Activated CD4-positive, alpha-beta memory T cell treated with anti-CD3 and anti-CD28 coated beads for 36 hours (primary cell): ENCODE measurements around the gene IMMP2L. TPM values are rescaled to one million over a fixed set of nuclear protein-coding genes. Genes with fewer than 3 reads are reported as not detected.

Experiments used
- CTCF ChIA-PET: fragments of 350-600 bp; sonication (Branson Sonifier 250); formaldehyde crosslinking; loops from one replicate; lab custom pipeline; 2021; ENCODE audit warnings: antibody characterized with exemption, inconsistent platforms; lab: Charles Lee
- POLR2A ChIA-PET: fragments of 350-600 bp; sonication (Branson Sonifier 250); formaldehyde crosslinking; loops from one replicate; lab custom pipeline; 2021; ENCODE audit warnings: antibody characterized with exemption; lab: Charles Lee
- DNase-seq: peaks from one replicate; pipeline ENCODE4 v3.0.0-alpha.2; 2020
- H3K27ac Mint-ChIP-seq: one replicate; pipeline ENCODE4 v1.8.0; 2021; ENCODE audit warnings: mixed read lengths
- H3K27me3 Mint-ChIP-seq: one replicate; pipeline ENCODE4 v1.8.0; 2021; ENCODE audit warnings: mixed read lengths
- H3K36me3 Mint-ChIP-seq: one replicate; pipeline ENCODE4 v1.8.0; 2021; ENCODE audit warnings: mixed read lengths
- H3K4me1 Mint-ChIP-seq: one replicate; pipeline ENCODE4 v1.8.0; 2021; ENCODE audit warnings: low read depth, mixed read lengths
- H3K4me3 Mint-ChIP-seq: one replicate; pipeline ENCODE4 v1.8.0; 2021; ENCODE audit warnings: mild to moderate bottlenecking, mixed read lengths
- H3K9me3 Mint-ChIP-seq: one replicate; pipeline ENCODE4 v1.8.0; 2021; ENCODE audit warnings: mixed read lengths
- intact Hi-C: fragments of 100-400 bp; cut with micrococcal nuclease; formaldehyde crosslinking; loops from one replicate; pipeline ENCODE4 v1.15.1; 2023
- total RNA-seq, 2 experiments: library from RNA; stranded (reverse); gene quantifications; one replicate each; pipeline ENCODE4 v1.2.3, GENCODE V29; 2021

The IMMP2L gene
- total RNA-seq, 2 experiments from 2014 or later = 14.4 to 20.5 TPM

- intact Hi-C loops = no loop called here
- DNase-seq = no peak
- H3K4me1 Mint-ChIP-seq = peaks cover 9% of the 10 kb centered on the region
- H3K27ac Mint-ChIP-seq = no peak overlapping the region
- peaks cover 13% of the 10 kb centered on the region for H3K36me3 Mint-ChIP-seq
- ChIA-PET POLR2A (no interaction called here), CTCF (no interaction called here)
- H3K4me3 Mint-ChIP-seq = no peak overlapping the region
- no peaks in the 10 kb centered on the region for H3K9me3 Mint-ChIP-seq
- H3K27me3 Mint-ChIP-seq = no peaks in the 10 kb centered on the region
Observed at GRCh38 chr7:111199643-111200042, 362.6 kb downstream of the IMMP2L start.

GRCh38 chr7:111198255-111198654, 364.0 kb downstream of the IMMP2L start:
- H3K4me1 Mint-ChIP-seq = peaks cover 9% of the 10 kb centered on the region
- POLR2A ChIA-PET = no interaction called here

GRCh38 chr7:111196655-111197054, 365.6 kb downstream of the IMMP2L start:
- Mint-ChIP-seq H3K4me1 (peaks cover 9% of the 10 kb centered on the region), H3K4me3 (no peak overlapping the region), H3K27me3 (no peaks in the 10 kb centered on the region), H3K27ac (no peak overlapping the region), H3K36me3 (peaks cover 3% of the 10 kb centered on the region), H3K9me3 (no peaks in the 10 kb centered on the region)
- DNase-seq = no peak
- CTCF ChIA-PET = no interaction called here
- intact Hi-C loops = no loop called here
- POLR2A ChIA-PET = no interaction called here

More at GRCh38 chr7:111198255-111198654, 364.0 kb downstream of the IMMP2L start:
- peaks cover 13% of the 10 kb centered on the region for H3K36me3 Mint-ChIP-seq
- no peak for DNase-seq
- no peak overlapping the region for H3K27ac Mint-ChIP-seq
- no peaks in the 10 kb centered on the region for H3K27me3 Mint-ChIP-seq
- CTCF ChIA-PET = no interaction called here
- no peak overlapping the region for H3K4me3 Mint-ChIP-seq
- H3K9me3 Mint-ChIP-seq = no peaks in the 10 kb centered on the region
- intact Hi-C loops = loop anchor here (1.0 kb wide), 1 partner anchor 60 kb away; no protein-coding TSS in a partner anchor

- DNase-seq = no peak
- ChIA-PET POLR2A (no interaction called here), CTCF (interaction anchor here (0.5 kb wide), 1 partner anchor 1735 kb away, joined by 3 read pairs; no protein-coding TSS in a partner anchor)
- Mint-ChIP-seq H3K27me3 (no peaks in the 10 kb centered on the region), H3K27ac (no peak overlapping the region), H3K4me3 (no peak overlapping the region), H3K9me3 (peaks cover 9% of the 10 kb centered on the region), H3K4me1 (peaks cover 1% of the 10 kb centered on the region), H3K36me3 (peaks cover 2% of the 10 kb centered on the region)
- intact Hi-C loops = no loop called here
Observed at GRCh38 chr7:111192614-111193413, 369.5 kb downstream of the IMMP2L start.

GRCh38 chr7:111190804-111191203, 371.5 kb downstream of the IMMP2L start:
- H3K36me3 Mint-ChIP-seq = no peaks in the 10 kb centered on the region
- H3K9me3 Mint-ChIP-seq = peaks cover 9% of the 10 kb centered on the region
- H3K4me1 Mint-ChIP-seq = no peaks in the 10 kb centered on the region
- DNase-seq = no peak
- no peak overlapping the region for H3K27ac Mint-ChIP-seq
- CTCF ChIA-PET = no interaction called here
- no peaks in the 10 kb centered on the region for H3K27me3 Mint-ChIP-seq
- intact Hi-C loops = no loop called here
- POLR2A ChIA-PET = no interaction called here
- H3K4me3 Mint-ChIP-seq = no peak overlapping the region

- Mint-ChIP-seq H3K4me3 (no peak overlapping the region), H3K4me1 (no peaks in the 10 kb centered on the region), H3K27ac (no peak overlapping the region), H3K36me3 (no peaks in the 10 kb centered on the region), H3K27me3 (no peaks in the 10 kb centered on the region), H3K9me3 (peaks cover 9% of the 10 kb centered on the region)
- ChIA-PET POLR2A (no interaction called here), CTCF (interaction anchor here (0.7 kb wide), 1 partner anchor 201 kb away, joined by 3 read pairs; no protein-coding TSS in a partner anchor)
- DNase-seq = no peak
- intact Hi-C loops = no loop called here
Observed at GRCh38 chr7:111184987-111185386, 377.3 kb downstream of the IMMP2L start.

- H3K27ac Mint-ChIP-seq = no peak overlapping the region
- ChIA-PET POLR2A (no interaction called here), CTCF (no interaction called here)
- H3K4me3 Mint-ChIP-seq = no peak overlapping the region
- no peaks in the 10 kb centered on the region for H3K4me1 Mint-ChIP-seq
- peaks cover under 1% of the 10 kb centered on the region for H3K9me3 Mint-ChIP-seq
- intact Hi-C loops = no loop called here
- peaks cover 4% of the 10 kb centered on the region for H3K36me3 Mint-ChIP-seq
- DNase-seq = no peak
- no peaks in the 10 kb centered on the region for H3K27me3 Mint-ChIP-seq
Observed at GRCh38 chr7:111183321-111183720, 379.0 kb downstream of the IMMP2L start.

- intact Hi-C loops = loop anchor here (1.0 kb wide), 1 partner anchor 42 kb away; no protein-coding TSS in a partner anchor
- H3K27me3 Mint-ChIP-seq = no peaks in the 10 kb centered on the region
- DNase-seq = peak; percentile 8
- no peak overlapping the region for H3K4me3 Mint-ChIP-seq
- ChIA-PET CTCF (no interaction called here), POLR2A (no interaction called here)
- peaks cover 4% of the 10 kb centered on the region for H3K36me3 Mint-ChIP-seq
- no peak overlapping the region for H3K27ac Mint-ChIP-seq
- H3K4me1 Mint-ChIP-seq = peaks cover 10% of the 10 kb centered on the region
- H3K9me3 Mint-ChIP-seq = no peaks in the 10 kb centered on the region
Observed at GRCh38 chr7:111180338-111180737, 382.0 kb downstream of the IMMP2L start.

- H3K36me3 Mint-ChIP-seq = peaks cover 4% of the 10 kb centered on the region
- H3K4me1 Mint-ChIP-seq = peaks cover 10% of the 10 kb centered on the region
- H3K9me3 Mint-ChIP-seq = no peaks in the 10 kb centered on the region
- H3K4me3 Mint-ChIP-seq = no peak overlapping the region
- CTCF ChIA-PET = no interaction called here
- DNase-seq = no peak
- H3K27me3 Mint-ChIP-seq = no peaks in the 10 kb centered on the region
- POLR2A ChIA-PET = no interaction called here
- no peak overlapping the region for H3K27ac Mint-ChIP-seq
- intact Hi-C loops = no loop called here
Observed at GRCh38 chr7:111175908-111176441, 386.3 kb downstream of the IMMP2L start.

GRCh38 chr7:111174510-111174909, 387.8 kb downstream of the IMMP2L start:
- Mint-ChIP-seq H3K27ac (no peak overlapping the region), H3K36me3 (peaks cover 4% of the 10 kb centered on the region), H3K9me3 (no peaks in the 10 kb centered on the region), H3K27me3 (no peaks in the 10 kb centered on the region), H3K4me3 (no peak overlapping the region), H3K4me1 (peaks cover 10% of the 10 kb centered on the region)
- intact Hi-C loops = no loop called here
- CTCF ChIA-PET = no interaction called here
- no peak for DNase-seq
- POLR2A ChIA-PET = no interaction called here

GRCh38 chr7:111173990-111174389, 388.3 kb downstream of the IMMP2L start:
- Mint-ChIP-seq H3K27me3 (no peaks in the 10 kb centered on the region), H3K27ac (no peak overlapping the region), H3K9me3 (no peaks in the 10 kb centered on the region), H3K36me3 (peaks cover 4% of the 10 kb centered on the region), H3K4me3 (no peak overlapping the region), H3K4me1 (peaks cover 10% of the 10 kb centered on the region)
- no peak for DNase-seq
- intact Hi-C loops = no loop called here
- ChIA-PET POLR2A (no interaction called here), CTCF (no interaction called here)

GRCh38 chr7:111173528-111173927, 388.8 kb downstream of the IMMP2L start:
- H3K4me3 Mint-ChIP-seq = no peak overlapping the region
- H3K27ac Mint-ChIP-seq = no peak overlapping the region
- intact Hi-C loops = no loop called here
- ChIA-PET POLR2A (no interaction called here), CTCF (no interaction called here)
- no peaks in the 10 kb centered on the region for H3K27me3 Mint-ChIP-seq
- H3K4me1 Mint-ChIP-seq = peaks cover 10% of the 10 kb centered on the region
- peaks cover under 1% of the 10 kb centered on the region for H3K36me3 Mint-ChIP-seq
- no peaks in the 10 kb centered on the region for H3K9me3 Mint-ChIP-seq
- DNase-seq = no peak
